G401 (cell line): ENCODE results near the gene NEIL3. TPM values are rescaled to one million over a fixed set of nuclear protein-coding genes. Genes with fewer than 3 reads are reported as not detected.

Experiments
- DNase-seq: peaks from one replicate; pipeline ENCODE4 v3.0.0-alpha.2; 2015; ENCODE audit warnings: low spot score
- in situ Hi-C: cut with HindIII; loops from 2 replicates; pipeline ENCODE4 v1.10.0; 2016; ENCODE audit warnings: low sequenced_read_pairs, mixed read lengths
- total RNA-seq: library from RNA; depleted of rRNA; stranded (reverse); fragments of >200 nt; shearing (Covaris generic); gene quantifications from 2 replicates; pipeline ENCODE4 v1.2.3, GENCODE V29; 2014; rRNA removed

Gene NEIL3
- total RNA-seq, 1 experiment from 2014 or later = 4.0 TPM

- no peak for DNase-seq
- in situ Hi-C loops = no loop called here
Measured at GRCh38 chr4:177400030-177400429, 90.4 kb downstream of the NEIL3 start.

- DNase-seq = no peak
- in situ Hi-C loops = no loop called here
Measured at GRCh38 chr4:177401658-177402273, 92.1 kb downstream of the NEIL3 start.

- in situ Hi-C loops = no loop called here
- DNase-seq = no peak
Measured at GRCh38 chr4:177403746-177404145, 94.1 kb downstream of the NEIL3 start.

GRCh38 chr4:177404342-177404741, 94.7 kb downstream of the NEIL3 start:
- DNase-seq = no peak
- in situ Hi-C loops = no loop called here

- DNase-seq = no peak
- in situ Hi-C loops = no loop called here
Measured at GRCh38 chr4:177404986-177405385, 95.3 kb downstream of the NEIL3 start.

GRCh38 chr4:177405508-177405907, 95.8 kb downstream of the NEIL3 start:
- DNase-seq = no peak
- in situ Hi-C loops = no loop called here

GRCh38 chr4:177408023-177408422, 98.3 kb downstream of the NEIL3 start:
- no peak for DNase-seq
- in situ Hi-C loops = no loop called here

- in situ Hi-C loops = no loop called here
- DNase-seq = no peak
Measured at GRCh38 chr4:177410566-177410965, 100.9 kb downstream of the NEIL3 start.

- in situ Hi-C loops = no loop called here
- DNase-seq = no peak
Measured at GRCh38 chr4:177411996-177412395, 102.3 kb downstream of the NEIL3 start.

Other genes with a start within 250 kb of the NEIL3 start
- gene AGA, start 132.6 kb downstream of the NEIL3 start, total RNA-seq = 8.1 and 14.5 TPM in 2 replicates